ENCODE data around the gene ROCK2. TPM values are rescaled to one million over a fixed set of nuclear protein-coding genes. Genes with fewer than 3 reads are reported as not detected.
"Not testable (repeated sequence)": the region's sequence is repeated elsewhere in the genome, so short reads cannot be mapped to it uniquely, and the experiment has no call there.

ROCK2 gene
- total and polyA plus RNA-seq, 7 donors, result 12.1 to 84.4 (median 60.8) TPM

DNA sequence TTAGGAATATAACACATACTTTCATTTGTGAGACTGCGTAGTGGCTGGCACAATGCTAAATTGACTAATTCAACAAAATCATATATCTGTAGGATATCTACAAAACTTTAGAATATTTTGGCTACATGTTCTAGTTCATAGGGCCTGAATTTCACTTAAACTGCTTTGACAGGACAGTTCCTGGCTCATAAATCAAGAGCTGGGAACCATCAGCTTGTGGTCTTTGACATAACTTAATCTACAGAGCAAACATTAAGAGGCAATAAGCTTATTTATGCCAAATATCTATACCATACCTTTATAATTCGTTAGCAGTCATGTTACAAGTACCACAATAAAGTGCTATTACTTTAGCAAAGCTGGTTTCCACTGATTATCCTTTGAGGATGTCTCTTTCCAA lies 83.5 kb downstream of the ROCK2 start:
- no peaks in the 10 kb centered on the region for H3K27me3 ChIP-seq (ENCODE audit: insufficient read depth in 3 of 3, low read length in 2 of 3)
- H3K4me1 ChIP-seq, result peaks cover 12% of the 10 kb centered on the region
- H3K9me3 ChIP-seq, result no peaks in the 10 kb centered on the region
- ATAC-seq (no peak), DNase-seq (no peak)
- 44 to 47% (median 46%) methylated on average over 2 of the region's 2 CpGs for WGBS, 3 donors
- no peak overlapping the region for H3K27ac ChIP-seq
- H3K36me3 ChIP-seq (ENCODE audit: insufficient read depth in 1 of 2, low read depth in 1 of 2), result no peaks in the 10 kb centered on the region
- TF ChIP-seq, protein P1, sequence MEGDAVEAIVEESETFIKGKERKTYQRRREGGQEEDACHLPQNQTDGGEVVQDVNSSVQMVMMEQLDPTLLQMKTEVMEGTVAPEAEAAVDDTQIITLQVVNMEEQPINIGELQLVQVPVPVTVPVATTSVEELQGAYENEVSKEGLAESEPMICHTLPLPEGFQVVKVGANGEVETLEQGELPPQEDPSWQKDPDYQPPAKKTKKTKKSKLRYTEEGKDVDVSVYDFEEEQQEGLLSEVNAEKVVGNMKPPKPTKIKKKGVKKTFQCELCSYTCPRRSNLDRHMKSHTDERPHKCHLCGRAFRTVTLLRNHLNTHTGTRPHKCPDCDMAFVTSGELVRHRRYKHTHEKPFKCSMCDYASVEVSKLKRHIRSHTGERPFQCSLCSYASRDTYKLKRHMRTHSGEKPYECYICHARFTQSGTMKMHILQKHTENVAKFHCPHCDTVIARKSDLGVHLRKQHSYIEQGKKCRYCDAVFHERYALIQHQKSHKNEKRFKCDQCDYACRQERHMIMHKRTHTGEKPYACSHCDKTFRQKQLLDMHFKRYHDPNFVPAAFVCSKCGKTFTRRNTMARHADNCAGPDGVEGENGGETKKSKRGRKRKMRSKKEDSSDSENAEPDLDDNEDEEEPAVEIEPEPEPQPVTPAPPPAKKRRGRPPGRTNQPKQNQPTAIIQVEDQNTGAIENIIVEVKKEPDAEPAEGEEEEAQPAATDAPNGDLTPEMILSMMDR (IDR thresholded peaks at IDR 0.05), result no peak
- no peak overlapping the region for H3K4me3 ChIP-seq
- intact Hi-C loops (cut with DNase I), result no loop called here

DNA sequence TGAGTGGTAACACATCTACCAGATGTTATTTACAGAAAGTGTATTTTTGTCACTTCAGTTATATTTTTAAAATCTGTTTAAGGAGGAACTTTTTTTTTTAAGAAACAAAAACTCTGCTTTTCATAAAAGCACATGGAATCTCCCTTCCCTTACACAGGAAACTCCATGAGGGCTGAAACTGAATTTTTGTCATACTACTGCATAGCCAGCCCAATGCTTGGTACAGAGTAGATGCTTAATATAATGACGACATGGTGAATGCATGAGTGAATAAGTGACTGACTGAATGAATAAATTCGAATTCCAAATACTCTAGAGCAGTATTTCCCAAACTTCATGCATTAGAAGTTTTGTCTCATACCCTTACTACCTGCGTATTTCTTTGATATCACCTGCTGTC lies 86.5 kb downstream of the ROCK2 start:
- intact Hi-C loops (cut with DNase I), result no loop called here
- no peak for DNase-seq
- H3K4me1 ChIP-seq, result peaks cover 16% of the 10 kb centered on the region
- no peak for ATAC-seq
- H3K4me3 ChIP-seq, result no peak overlapping the region
- H3K9me3 ChIP-seq, result no peaks in the 10 kb centered on the region
- no peaks in the 10 kb centered on the region for H3K36me3 ChIP-seq (ENCODE audit: insufficient read depth in 1 of 2, low read depth in 1 of 2)
- no peak overlapping the region for H3K27ac ChIP-seq
- TF ChIP-seq, protein P1 (IDR thresholded peaks at IDR 0.05), result no peak
- WGBS, 3 donors, result 89 to 91% (median 90%) methylated on average over 3 of the region's 3 CpGs
- no peaks in the 10 kb centered on the region for H3K27me3 ChIP-seq (ENCODE audit: insufficient read depth in 3 of 3, low read length in 2 of 3)

DNA sequence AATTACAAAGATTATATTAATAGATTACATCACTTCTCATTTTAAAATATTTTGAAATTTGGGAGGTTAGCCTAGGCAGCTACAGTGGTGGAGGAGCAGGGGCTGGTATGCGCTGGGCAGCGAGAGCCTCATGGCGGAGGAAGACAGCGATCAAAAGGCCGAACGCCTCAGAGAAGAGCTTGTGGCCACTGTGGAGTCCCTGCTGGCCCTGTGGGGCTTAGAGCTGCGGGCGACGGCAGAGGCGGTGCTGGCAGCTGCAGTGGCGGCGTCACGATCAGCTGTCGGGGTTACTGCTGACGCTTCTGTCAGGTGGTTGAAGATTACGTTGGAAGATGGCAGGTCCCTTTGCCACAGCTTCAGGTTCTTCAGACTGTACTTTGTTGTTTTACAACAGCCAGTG lies 87.4 kb downstream of the ROCK2 start:
- H3K9me3 ChIP-seq, result no peaks in the 10 kb centered on the region
- intact Hi-C loops (cut with DNase I), result no loop called here
- H3K4me3 ChIP-seq, result no peak overlapping the region
- TF ChIP-seq, protein P1 (IDR thresholded peaks at IDR 0.05), result no peak
- ATAC-seq (no peak), DNase-seq (no peak)
- no peaks in the 10 kb centered on the region for H3K27me3 ChIP-seq (ENCODE audit: insufficient read depth in 3 of 3, low read length in 2 of 3)
- no peaks in the 10 kb centered on the region for H3K36me3 ChIP-seq (ENCODE audit: insufficient read depth in 1 of 2, low read depth in 1 of 2)
- WGBS, 3 donors, result 91 to 95% (median 92%) methylated on average over 16 of the region's 16 CpGs
- H3K27ac ChIP-seq, result no peak overlapping the region
- H3K4me1 ChIP-seq, result peaks cover 10% of the 10 kb centered on the region

DNA sequence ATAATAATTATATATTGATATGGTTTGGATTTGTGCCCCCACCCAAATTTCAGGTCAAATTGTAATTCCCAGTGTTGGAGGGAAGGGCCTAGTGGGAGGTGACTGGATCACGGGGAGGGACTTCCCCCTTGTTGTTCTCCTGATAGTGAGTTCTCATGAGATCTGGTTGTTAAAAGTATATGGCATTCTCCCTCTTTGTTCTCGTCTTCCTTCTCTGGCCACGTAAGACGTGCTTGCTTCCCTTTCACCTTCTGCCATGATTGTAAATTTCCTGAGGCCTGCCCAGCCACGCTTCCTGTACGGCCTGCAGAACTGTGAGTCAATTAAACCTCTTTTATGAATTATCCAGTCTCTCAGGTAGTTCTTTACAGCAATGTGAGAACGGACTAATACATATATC lies 88.3 kb downstream of the ROCK2 start:
- DNase-seq (no peak), ATAC-seq (no peak)
- WGBS, 3 donors, result 86 to 88% (median 86%) methylated on average over 7 of the region's 7 CpGs
- TF ChIP-seq, protein P1 (IDR thresholded peaks at IDR 0.05), result no peak
- no peak overlapping the region for H3K27ac ChIP-seq
- no peak overlapping the region for H3K4me3 ChIP-seq
- no peaks in the 10 kb centered on the region for H3K9me3 ChIP-seq
- H3K36me3 ChIP-seq (ENCODE audit: insufficient read depth in 1 of 2, low read depth in 1 of 2), result no peaks in the 10 kb centered on the region
- peaks cover 12% of the 10 kb centered on the region for H3K4me1 ChIP-seq
- H3K27me3 ChIP-seq (ENCODE audit: insufficient read depth in 3 of 3, low read length in 2 of 3), result no peaks in the 10 kb centered on the region
- intact Hi-C loops (cut with DNase I), result no loop called here

- Histone ChIP-seq H3K36me3 (ENCODE audit: insufficient read depth in 1 of 2, low read depth in 1 of 2) (peaks cover 0 to 3% of the 10 kb centered on the region in 2 donors), H3K4me3 (no peak overlapping the region), H3K27ac (no peak overlapping the region), H3K27me3 (ENCODE audit: insufficient read depth in 3 of 3, low read length in 2 of 3) (no peaks in the 10 kb centered on the region), H3K9me3 (no peaks in the 10 kb centered on the region), H3K4me1 (peaks cover 17% of the 10 kb centered on the region)
- intact Hi-C loops (cut with DNase I), result no loop called here
- TF ChIP-seq, protein P1 (IDR thresholded peaks at IDR 0.05), result no peak
- WGBS, 3 donors, result 63 to 92% (median 89%) methylated on average over 2 of the region's 2 CpGs
- no peak for DNase-seq
- peak in 2 of 4 donors; percentile 50 to 67 for ATAC-seq
Observed at GRCh38 chr2:11254100-11254536, 90.3 kb downstream of the ROCK2 start.

GRCh38 chr2:11252458-11252857 lies 92.0 kb downstream of the ROCK2 start:
- H3K27ac ChIP-seq; H3K9me3 ChIP-seq; intact Hi-C loops (cut with DNase I); H3K4me3 ChIP-seq; ATAC-seq; DNase-seq; H3K27me3 ChIP-seq (ENCODE audit: insufficient read depth in 3 of 3, low read length in 2 of 3): not testable (repeated sequence)
- H3K4me1 ChIP-seq, result peaks cover 17% of the 10 kb centered on the region
- H3K36me3 ChIP-seq (ENCODE audit: insufficient read depth in 1 of 2, low read depth in 1 of 2), result peaks cover 0 to 18% of the 10 kb centered on the region in 2 donors
- WGBS, 3 donors, result 95 to 97% (median 95%) methylated on average over 4 of the region's 4 CpGs
